ENCODE results near the gene SLC40A1.

Gene SLC40A1

DNA sequence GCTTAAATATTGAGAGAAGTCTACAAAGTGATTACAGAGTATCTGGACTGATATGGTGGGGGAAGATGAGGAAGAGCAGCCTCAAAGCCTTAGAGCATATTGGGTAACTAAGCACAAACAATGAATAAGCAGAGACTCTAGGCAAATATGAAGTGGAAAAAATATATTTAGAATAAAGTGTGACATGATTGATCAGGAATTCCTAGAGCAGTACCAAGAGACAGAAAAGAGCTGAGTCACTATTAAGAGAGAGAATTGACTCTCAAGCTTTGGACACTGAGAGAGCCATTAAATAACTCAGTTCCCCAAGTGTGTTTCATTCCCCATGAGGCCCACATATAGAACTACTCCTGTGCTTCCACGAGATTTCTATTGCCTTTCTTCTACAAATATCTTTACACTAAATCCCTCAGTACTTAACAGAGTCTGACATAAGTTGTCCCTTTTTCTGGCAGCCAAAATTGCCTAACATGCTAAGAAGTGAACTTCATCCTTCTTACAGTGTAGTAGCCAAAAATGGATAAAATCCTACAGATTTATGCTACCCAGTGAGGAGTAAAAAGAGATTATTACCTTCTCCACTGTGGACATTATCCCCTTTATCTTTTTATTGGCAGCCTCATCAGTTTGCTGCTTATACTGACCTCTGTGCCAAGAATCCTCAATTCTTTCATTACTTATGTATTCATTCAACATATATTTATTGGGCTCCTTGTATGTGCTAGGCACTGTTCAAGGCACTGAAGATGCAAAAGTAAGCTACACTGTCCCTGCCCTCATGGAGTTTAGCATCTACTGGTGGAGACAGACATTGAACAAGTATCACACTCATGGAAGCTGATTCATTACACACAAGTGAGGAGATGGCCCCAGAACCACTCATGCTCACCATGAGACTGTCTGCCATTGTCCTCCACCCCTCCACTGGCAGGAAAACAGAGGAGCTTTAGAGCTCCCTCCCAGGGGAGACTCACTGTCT is 45.4 kb downstream of the SLC40A1 start:
- no peak for DNase-seq

DNA sequence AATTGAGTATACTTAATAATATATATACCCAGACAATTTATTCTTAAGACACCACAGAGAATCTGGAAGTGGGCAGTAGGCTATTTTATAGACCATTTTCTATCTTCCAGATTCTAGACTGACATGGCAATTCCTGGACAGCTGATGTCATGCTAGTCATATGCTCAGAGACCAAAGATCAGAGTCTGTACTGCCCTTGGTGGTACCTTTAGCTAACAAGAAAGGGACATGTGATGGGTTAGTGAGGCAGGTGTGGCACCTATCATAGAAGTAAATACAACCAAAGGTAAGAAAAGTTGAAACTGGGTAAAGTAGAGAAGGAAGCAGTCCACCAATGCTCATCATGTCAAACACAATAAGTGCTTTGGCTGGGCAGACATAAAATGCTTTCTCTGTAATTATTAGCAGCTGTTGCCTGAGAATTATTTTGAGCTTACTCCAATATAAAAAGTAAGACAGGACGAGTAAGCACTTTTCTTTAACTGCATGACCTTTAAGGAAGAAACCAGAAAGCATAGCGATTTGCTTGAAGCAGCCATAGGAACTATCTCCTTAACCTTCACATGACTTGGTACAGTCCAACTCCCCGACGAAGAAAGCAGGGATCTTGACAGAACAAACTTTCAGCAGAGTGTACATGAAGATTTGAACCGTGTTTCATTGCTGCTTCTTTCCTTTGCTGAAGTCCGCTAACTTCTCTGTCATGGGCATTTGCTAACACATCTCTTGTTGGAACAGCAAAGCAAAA is 47.1 kb downstream of the SLC40A1 start:
- no peak for DNase-seq

DNA sequence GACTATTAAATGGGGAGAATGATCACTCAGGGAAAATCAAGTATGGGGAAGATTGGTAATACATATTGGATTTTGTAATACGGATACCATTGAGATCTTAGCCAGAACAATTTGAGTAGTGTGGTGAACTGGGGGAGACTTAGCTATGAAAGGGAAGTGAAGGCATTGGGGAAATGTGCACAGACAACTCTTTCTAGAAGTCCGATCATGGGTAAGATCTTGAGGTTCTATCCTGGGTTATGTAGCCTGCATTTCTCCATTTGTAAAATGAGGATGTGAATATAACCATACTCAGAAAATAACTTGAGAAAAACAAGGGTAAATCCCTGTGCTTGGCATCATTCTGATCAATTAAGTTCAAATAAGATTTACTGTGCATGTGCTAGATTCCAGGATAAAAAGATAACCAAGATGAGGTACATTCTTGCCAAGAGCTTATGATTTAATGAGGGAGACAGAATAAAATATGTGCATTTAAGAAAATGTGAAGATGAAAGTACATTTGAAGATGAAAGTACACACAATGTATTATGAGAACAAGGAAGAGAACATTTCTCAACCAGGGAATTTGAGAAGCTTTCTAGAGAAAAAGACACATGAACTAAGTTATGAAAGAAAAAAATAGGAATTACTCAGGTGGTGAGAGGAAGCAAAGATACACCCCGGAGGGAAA is 49.5 kb downstream of the SLC40A1 start:
- DNase-seq, result no peak

- DNase-seq, result no peak
Measured at GRCh38 chr2:189528617-189529016, 52.0 kb downstream of the SLC40A1 start.

GRCh38 chr2:189527812-189528592 is 52.6 kb downstream of the SLC40A1 start:
- DNase-seq, result no peak

- no peak for DNase-seq
Measured at GRCh38 chr2:189527041-189527750, 53.4 kb downstream of the SLC40A1 start.

DNA sequence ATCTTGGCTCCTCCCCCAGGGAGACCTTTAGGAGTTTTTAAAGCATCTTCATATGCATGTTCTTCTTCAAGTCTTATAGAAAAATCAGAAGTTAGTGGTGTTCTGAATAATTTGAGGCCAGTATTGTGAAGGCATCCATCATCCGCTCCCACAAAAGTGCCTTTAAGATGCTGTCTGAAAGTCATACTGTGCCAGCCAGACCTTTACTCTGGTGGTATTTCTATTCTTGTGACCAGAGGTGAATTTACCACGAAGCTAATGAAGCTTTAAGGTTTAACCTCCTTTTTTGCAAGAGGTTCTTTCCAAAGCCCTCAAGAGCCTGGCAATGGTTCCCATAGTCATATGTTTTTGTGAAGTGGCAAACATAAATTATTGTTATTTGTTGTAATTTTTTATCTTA is 54.3 kb downstream of the SLC40A1 start:
- no peak for DNase-seq

GRCh38 chr2:189524746-189525145 is 55.8 kb downstream of the SLC40A1 start:
- DNase-seq, result no peak

DNA sequence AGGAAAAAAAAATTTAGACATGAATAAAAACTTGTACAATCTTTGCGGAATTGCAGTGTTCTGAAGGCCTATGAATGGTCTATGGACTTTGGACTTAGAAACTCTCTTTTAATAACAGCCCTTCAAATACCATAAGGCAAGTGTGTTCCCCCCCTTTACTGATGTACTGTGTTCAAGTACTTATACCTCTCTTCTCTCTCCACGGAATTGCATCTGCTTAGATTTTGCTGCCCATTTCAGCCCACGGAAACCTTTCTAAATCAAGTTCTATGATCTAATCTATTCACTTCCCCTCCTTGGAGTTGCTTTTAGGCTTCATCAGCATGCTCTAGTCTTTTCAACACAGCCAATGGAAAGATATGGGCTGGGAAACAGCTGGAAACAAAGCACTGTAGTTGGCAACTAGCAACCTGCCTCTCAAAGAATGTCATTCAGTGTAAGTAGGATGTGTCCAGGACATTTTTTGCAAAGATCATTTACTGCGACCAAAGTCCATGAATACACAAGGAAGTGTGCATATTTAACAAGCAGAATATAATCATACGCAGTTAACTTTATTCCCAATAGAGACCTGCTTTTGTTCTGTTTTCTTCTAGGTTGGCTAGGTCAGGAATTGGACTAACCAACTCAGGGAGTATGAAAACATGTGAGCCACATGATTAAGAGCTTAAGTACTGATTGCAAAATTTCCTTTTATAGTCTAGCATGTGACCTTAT is 58.0 kb downstream of the SLC40A1 start:
- DNase-seq, result no peak

- no peak for DNase-seq
Measured at GRCh38 chr2:189521699-189522434, 58.7 kb downstream of the SLC40A1 start.

- DNase-seq, result no peak
Measured at GRCh38 chr2:189519631-189520387, 60.8 kb downstream of the SLC40A1 start.

DNA sequence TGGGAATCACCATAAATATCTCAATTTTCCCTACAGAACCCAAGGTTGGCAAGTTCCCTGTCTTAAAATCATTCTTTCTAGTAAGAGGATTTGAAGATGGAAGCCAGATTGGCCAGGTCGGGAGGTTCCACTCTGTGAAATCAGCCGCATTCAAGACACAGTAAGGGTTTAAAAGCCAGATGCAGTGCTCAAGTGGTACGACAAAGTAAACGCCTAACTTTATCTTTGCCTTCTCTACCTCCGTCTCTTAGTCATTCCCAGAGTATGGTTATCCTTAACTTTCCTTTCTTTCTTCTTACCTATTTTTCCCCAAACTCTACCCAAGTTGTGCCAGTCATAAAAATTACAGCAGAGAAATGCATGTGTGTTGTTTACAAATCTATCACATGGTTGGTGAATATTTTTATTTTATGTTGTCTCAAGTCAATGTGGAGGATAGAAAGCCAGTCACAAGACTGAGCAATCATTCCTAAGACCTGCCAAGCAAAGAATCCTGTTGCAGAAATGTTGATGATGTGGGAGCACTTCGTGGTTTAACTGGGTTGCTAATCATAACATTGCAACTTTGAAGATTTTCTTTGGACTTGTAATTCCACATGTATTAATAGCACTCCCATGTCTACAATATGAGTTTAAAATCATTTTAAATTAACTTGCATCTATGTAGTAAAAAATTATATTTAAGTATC is 62.6 kb downstream of the SLC40A1 start:
- DNase-seq, result no peak

- DNase-seq, result no peak
Measured at GRCh38 chr2:189516546-189516945, 64.0 kb downstream of the SLC40A1 start.

- no peak for DNase-seq
Measured at GRCh38 chr2:189515264-189515663, 65.3 kb downstream of the SLC40A1 start.

GRCh38 chr2:189514104-189514503 is 66.5 kb downstream of the SLC40A1 start:
- DNase-seq, result no peak

GRCh38 chr2:189512879-189513278 is 67.7 kb downstream of the SLC40A1 start:
- DNase-seq, result no peak

DNA sequence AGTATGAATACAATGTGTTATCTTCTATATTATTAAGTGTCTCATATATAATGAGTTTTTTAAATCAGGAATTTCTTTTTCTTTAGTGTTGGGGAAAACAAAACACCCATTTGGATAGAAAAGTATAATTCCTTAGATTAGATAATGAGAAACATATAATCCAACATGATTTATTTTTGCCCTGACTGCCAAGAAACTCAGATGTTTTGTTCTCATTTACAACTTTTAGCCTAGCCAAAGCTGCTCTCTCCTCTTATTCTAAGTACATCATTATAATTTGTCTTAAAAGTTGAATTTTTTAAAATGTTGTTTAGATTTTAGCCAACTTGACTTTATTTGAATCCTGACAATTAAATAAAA is 68.6 kb downstream of the SLC40A1 start:
- no peak for DNase-seq

DNA sequence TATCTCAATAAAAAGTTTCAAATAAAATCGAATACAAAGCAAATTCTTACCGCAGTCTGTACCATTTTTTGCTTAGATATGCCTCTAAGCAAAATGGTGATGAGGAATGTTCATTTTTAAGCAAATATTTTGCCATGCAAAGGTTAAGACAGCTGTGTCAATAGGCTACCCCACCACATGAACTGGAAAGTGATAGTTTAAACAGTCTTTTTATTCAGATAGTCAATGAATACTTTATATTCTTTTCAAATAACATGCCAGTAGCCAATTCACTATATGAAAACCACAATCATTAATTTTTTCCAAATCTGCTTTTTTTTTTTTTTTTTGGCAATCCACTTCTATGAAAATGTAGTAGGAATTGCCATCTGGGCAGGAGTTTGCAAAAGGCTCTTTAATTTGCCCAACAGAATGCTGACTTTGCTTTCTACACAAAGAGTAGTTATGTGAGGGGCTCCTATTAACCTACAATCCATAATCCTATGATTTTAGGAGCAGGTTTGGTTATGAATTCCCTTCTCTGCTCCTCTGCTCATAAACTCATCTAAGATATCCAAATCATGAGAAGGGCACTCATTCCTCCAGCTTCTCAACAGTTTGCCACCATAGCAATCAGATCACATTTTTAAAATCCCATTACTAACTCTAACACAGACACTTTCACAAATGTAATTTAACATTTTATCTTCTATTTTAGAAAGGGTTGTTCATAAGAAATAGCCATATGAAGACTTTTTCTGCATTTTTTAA is 69.2 kb downstream of the SLC40A1 start:
- no peak for DNase-seq
